Activated B cell treated with CpG ODN at 0.5 μM for 24 hours (primary cell): ENCODE results near the gene GAPVD1. TPM values are rescaled to one million over a fixed set of nuclear protein-coding genes. Genes with fewer than 3 reads are reported as not detected.
"Not testable (repeated sequence)": the region's sequence is repeated elsewhere in the genome, so short reads cannot be mapped to it uniquely, and the experiment has no call there.

Experiments used
- ATAC-seq: fragments of 200-7000 bp; cut with Tn5 transposase; one replicate; pipeline ENCODE4 v1.10.0; 2021; ENCODE audit warnings: low read depth, mild to moderate bottlenecking, moderate library complexity
- CTCF ChIA-PET: fragments of 350-600 bp; sonication (Branson Sonifier 250); formaldehyde crosslinking; loops from one replicate; lab custom pipeline; 2021; ENCODE audit warnings: antibody characterized with exemption; lab: Charles Lee
- POLR2A ChIA-PET: fragments of 350-600 bp; sonication (Branson Sonifier 250); formaldehyde crosslinking; loops from one replicate; lab custom pipeline; 2021; ENCODE audit warnings: antibody characterized with exemption; lab: Charles Lee
- DNase-seq: peaks from one replicate; pipeline ENCODE4 v3.0.0; 2022
- H3K27ac Mint-ChIP-seq: one replicate; pipeline ENCODE4 v1.8.0; 2020; ENCODE audit warnings: mixed read lengths
- H3K27me3 Mint-ChIP-seq: one replicate; pipeline ENCODE4 v1.8.0; 2021; ENCODE audit warnings: mixed read lengths
- H3K36me3 Mint-ChIP-seq: one replicate; pipeline ENCODE4 v1.8.0; 2021; ENCODE audit warnings: low read depth, mixed read lengths
- H3K4me1 Mint-ChIP-seq: one replicate; pipeline ENCODE4 v1.8.0; 2021; ENCODE audit warnings: mixed read lengths
- H3K4me3 Mint-ChIP-seq: one replicate; pipeline ENCODE4 v1.8.0; 2020; ENCODE audit warnings: mild to moderate bottlenecking, mixed read lengths
- H3K9me3 Mint-ChIP-seq: one replicate; pipeline ENCODE4 v1.8.0; 2020; ENCODE audit warnings: mixed read lengths
- CTCF ChIP-seq: fragments of 200-600 bp; IDR thresholded peaks from one replicate; pipeline ENCODE4 v1.8.0; 2022; ENCODE audit warnings: antibody characterized with exemption, mild to moderate bottlenecking
- intact Hi-C: fragments of 100-400 bp; cut with micrococcal nuclease; formaldehyde crosslinking; loops from one replicate; pipeline ENCODE4 v1.15.1; 2024
- total RNA-seq: library from RNA; stranded (reverse); gene quantifications from 2 replicates; pipeline ENCODE4 v1.2.3, GENCODE V29; 2022

GAPVD1 gene
- total RNA-seq, 1 donor from 2014 or later: 53.9 TPM

GRCh38 chr9:125297917-125298316 lies 36.3 kb downstream of the GAPVD1 start:
- H3K4me1 Mint-ChIP-seq: peaks cover 1% of the 10 kb centered on the region
- no peak for TF ChIP-seq CTCF
- ChIA-PET POLR2A (no interaction called here), CTCF (no interaction called here)
- H3K36me3 Mint-ChIP-seq: peaks cover 39% of the 10 kb centered on the region
- no peak for DNase-seq
- no peak for ATAC-seq
- intact Hi-C loops: no loop called here
- no peak overlapping the region for H3K27ac Mint-ChIP-seq
- H3K4me3 Mint-ChIP-seq: no peak overlapping the region
- H3K27me3 Mint-ChIP-seq: no peaks in the 10 kb centered on the region
- no peaks in the 10 kb centered on the region for H3K9me3 Mint-ChIP-seq

DNA sequence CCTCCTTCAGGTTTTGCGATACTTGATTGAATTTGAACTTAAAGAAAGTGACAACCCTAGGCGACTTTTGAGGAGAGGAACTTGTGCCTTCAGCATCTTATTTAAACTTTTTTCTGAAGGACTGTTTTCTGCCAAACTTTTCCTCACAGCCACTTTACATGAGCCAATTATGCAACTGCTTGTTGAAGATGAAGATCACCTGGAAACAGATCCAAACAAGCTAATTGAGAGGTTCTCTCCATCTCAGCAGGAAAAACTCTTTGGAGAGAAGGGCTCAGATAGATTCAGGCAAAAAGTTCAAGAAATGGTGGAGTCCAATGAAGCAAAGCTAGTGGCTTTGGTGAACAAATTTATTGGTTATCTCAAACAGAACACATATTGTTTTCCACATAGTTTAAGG lies 40.6 kb downstream of the GAPVD1 start:
- DNase-seq (no peak), ATAC-seq (no peak)
- no peaks in the 10 kb centered on the region for H3K9me3 Mint-ChIP-seq
- intact Hi-C loops: no loop called here
- peaks cover 1% of the 10 kb centered on the region for H3K4me1 Mint-ChIP-seq
- no peak overlapping the region for H3K4me3 Mint-ChIP-seq
- peaks cover 60% of the 10 kb centered on the region for H3K36me3 Mint-ChIP-seq
- POLR2A ChIA-PET: no interaction called here
- no peaks in the 10 kb centered on the region for H3K27me3 Mint-ChIP-seq
- TF ChIP-seq CTCF: no peak
- CTCF ChIA-PET: no interaction called here
- H3K27ac Mint-ChIP-seq: no peak overlapping the region

- H3K36me3 Mint-ChIP-seq: peaks cover 67% of the 10 kb centered on the region
- no peaks in the 10 kb centered on the region for H3K27me3 Mint-ChIP-seq
- H3K27ac Mint-ChIP-seq: no peak overlapping the region
- intact Hi-C loops: no loop called here
- TF ChIP-seq CTCF: no peak
- H3K4me1 Mint-ChIP-seq: no peaks in the 10 kb centered on the region
- ATAC-seq (no peak), DNase-seq (no peak)
- H3K4me3 Mint-ChIP-seq: no peak overlapping the region
- no peaks in the 10 kb centered on the region for H3K9me3 Mint-ChIP-seq
- POLR2A ChIA-PET: interaction anchor here (1.1 kb wide), 1 partner anchor 63 kb away, joined by 3 read pairs; the partner anchor contains the start of gene HSPA5
- CTCF ChIA-PET: no interaction called here
Measured at GRCh38 chr9:125304273-125304672, 42.6 kb downstream of the GAPVD1 start.

- no peak for TF ChIP-seq CTCF
- Mint-ChIP-seq H3K36me3 (peaks cover 68% of the 10 kb centered on the region), H3K9me3 (no peaks in the 10 kb centered on the region), H3K27me3 (no peaks in the 10 kb centered on the region), H3K4me1 (no peaks in the 10 kb centered on the region), H3K4me3 (no peak overlapping the region), H3K27ac (no peak overlapping the region)
- ChIA-PET POLR2A (no interaction called here), CTCF (no interaction called here)
- intact Hi-C loops: no loop called here
- DNase-seq (no peak), ATAC-seq (no peak)
Measured at GRCh38 chr9:125312411-125312810, 50.8 kb downstream of the GAPVD1 start.

- H3K4me1 Mint-ChIP-seq, H3K27me3 Mint-ChIP-seq, ATAC-seq, CTCF ChIA-PET, DNase-seq, H3K27ac Mint-ChIP-seq, H3K9me3 Mint-ChIP-seq, POLR2A ChIA-PET, H3K4me3 Mint-ChIP-seq, intact Hi-C loops: not testable (repeated sequence)
- H3K36me3 Mint-ChIP-seq: peaks cover 72% of the 10 kb centered on the region
Measured at GRCh38 chr9:125316359-125316758, 54.7 kb downstream of the GAPVD1 start.

- TF ChIP-seq CTCF: no peak
- Mint-ChIP-seq H3K27ac (no peak overlapping the region), H3K36me3 (peaks cover 71% of the 10 kb centered on the region), H3K9me3 (peaks cover 5% of the 10 kb centered on the region), H3K4me3 (no peak overlapping the region), H3K4me1 (no peaks in the 10 kb centered on the region), H3K27me3 (no peaks in the 10 kb centered on the region)
- CTCF ChIA-PET: no interaction called here
- intact Hi-C loops: no loop called here
- DNase-seq: no peak
- no peak for ATAC-seq
- POLR2A ChIA-PET: interaction anchor here (0.6 kb wide), 1 partner anchor 80 kb away, joined by 4 read pairs; no protein-coding TSS in a partner anchor
Measured at GRCh38 chr9:125317704-125318103, 56.1 kb downstream of the GAPVD1 start.
